WTC11 (cell line): Measurements from ENCODE around the gene FBXO30.

Experiments
- MAX ChIP-seq: sonication (generic); formaldehyde crosslinking; IDR thresholded peaks from 2 replicates; pipeline ENCODE4 v1.8.0; 2022; ENCODE audit warnings: mild to moderate bottlenecking, missing genetic modification reagents
- SP1 ChIP-seq: sonication (generic); formaldehyde crosslinking; conservative IDR thresholded peaks from 2 replicates; pipeline ENCODE4 v1.8.1; 2022; ENCODE audit warnings: missing genetic modification reagents
- TCF7 ChIP-seq: sonication (generic); formaldehyde crosslinking; IDR thresholded peaks from 2 replicates; pipeline ENCODE4 v1.8.0; 2022; ENCODE audit warnings: mild to moderate bottlenecking, low read depth, missing genetic modification reagents, moderate library complexity
- ZBTB21 ChIP-seq: sonication (generic); formaldehyde crosslinking; IDR thresholded peaks from 2 replicates; pipeline ENCODE4 v1.8.1; 2023; ENCODE audit warnings: mild to moderate bottlenecking, missing genetic modification reagents, borderline replicate concordance
- ZNF317 ChIP-seq: sonication (generic); formaldehyde crosslinking; IDR thresholded peaks from 2 replicates; pipeline ENCODE4 v1.8.1; 2023; ENCODE audit warnings: low read depth, mild to moderate bottlenecking, moderate library complexity, missing genetic modification reagents, borderline replicate concordance
- TF ChIP-seq, protein P1 (sequence below): fragments of 200-600 bp; IDR thresholded peaks from 2 replicates; pipeline ENCODE4 v1.8.0; 2022; ENCODE audit warnings: antibody characterized with exemption
- TF ChIP-seq, protein P2 (sequence below): sonication (generic); formaldehyde crosslinking; IDR thresholded peaks from 2 replicates; pipeline ENCODE4 v1.8.1; 2023; ENCODE audit warnings: mild to moderate bottlenecking, missing genetic modification reagents, moderate library complexity

DNA sequence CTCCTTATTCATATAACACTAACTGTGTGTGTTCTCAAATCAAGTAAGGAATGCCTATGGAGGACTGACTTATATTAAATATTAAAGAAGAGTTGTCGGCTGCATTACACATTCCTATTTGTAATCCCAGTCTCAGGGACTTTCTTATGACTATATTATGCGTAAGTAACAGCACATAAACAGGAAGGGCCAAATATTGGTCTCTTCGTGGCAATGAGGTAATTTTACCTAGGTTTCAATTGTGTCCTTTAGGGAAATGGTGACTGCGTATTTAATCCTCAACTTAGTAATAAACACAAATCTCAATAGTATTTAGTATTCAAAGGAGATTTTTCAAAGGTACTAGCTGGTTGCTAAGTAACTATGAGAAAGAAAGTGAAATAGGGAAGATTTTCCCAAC is 56.5 kb downstream of the FBXO30 start:
- TF ChIP-seq, protein P1, sequence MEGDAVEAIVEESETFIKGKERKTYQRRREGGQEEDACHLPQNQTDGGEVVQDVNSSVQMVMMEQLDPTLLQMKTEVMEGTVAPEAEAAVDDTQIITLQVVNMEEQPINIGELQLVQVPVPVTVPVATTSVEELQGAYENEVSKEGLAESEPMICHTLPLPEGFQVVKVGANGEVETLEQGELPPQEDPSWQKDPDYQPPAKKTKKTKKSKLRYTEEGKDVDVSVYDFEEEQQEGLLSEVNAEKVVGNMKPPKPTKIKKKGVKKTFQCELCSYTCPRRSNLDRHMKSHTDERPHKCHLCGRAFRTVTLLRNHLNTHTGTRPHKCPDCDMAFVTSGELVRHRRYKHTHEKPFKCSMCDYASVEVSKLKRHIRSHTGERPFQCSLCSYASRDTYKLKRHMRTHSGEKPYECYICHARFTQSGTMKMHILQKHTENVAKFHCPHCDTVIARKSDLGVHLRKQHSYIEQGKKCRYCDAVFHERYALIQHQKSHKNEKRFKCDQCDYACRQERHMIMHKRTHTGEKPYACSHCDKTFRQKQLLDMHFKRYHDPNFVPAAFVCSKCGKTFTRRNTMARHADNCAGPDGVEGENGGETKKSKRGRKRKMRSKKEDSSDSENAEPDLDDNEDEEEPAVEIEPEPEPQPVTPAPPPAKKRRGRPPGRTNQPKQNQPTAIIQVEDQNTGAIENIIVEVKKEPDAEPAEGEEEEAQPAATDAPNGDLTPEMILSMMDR, result no peak
- no peak for TF ChIP-seq TCF7
- TF ChIP-seq MAX (CRISPR knock-in tag), result no peak
- TF ChIP-seq, protein P2, sequence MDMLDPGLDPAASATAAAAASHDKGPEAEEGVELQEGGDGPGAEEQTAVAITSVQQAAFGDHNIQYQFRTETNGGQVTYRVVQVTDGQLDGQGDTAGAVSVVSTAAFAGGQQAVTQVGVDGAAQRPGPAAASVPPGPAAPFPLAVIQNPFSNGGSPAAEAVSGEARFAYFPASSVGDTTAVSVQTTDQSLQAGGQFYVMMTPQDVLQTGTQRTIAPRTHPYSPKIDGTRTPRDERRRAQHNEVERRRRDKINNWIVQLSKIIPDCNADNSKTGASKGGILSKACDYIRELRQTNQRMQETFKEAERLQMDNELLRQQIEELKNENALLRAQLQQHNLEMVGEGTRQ, result no peak
- TF ChIP-seq ZNF317, result no peak
- no peak for TF ChIP-seq ZBTB21
- no peak for TF ChIP-seq SP1 (CRISPR knock-in tag)
